OCI-LY3 (cell line): Measurements from ENCODE around the gene PARD3B.

Experiments
- H2AFZ ChIP-seq: fragments of 200-600, 300-600 bp; shearing (Covaris generic); 2 replicates; pipeline ENCODE4 v1.6.0; 2014; ENCODE audit warnings: antibody characterized with exemption, low read depth, low read length
- H3K27ac ChIP-seq: fragments of 200-600, 300-600 bp; sonication (generic); 2 replicates; pipeline ENCODE4 v1.5.1; 2014; ENCODE audit warnings: mild to moderate bottlenecking, low read length, moderate library complexity, mixed read lengths
- H3K27me3 ChIP-seq: fragments of 200-600, 300-600 bp; sonication (generic); 2 replicates; pipeline ENCODE4 v1.6.1; 2014; ENCODE audit warnings: low read depth, low read length, mixed read lengths
- H3K36me3 ChIP-seq: fragments of 200-600, 300-600 bp; sonication (generic); replicated peaks from 2 replicates; pipeline ENCODE3; 2014; ENCODE audit warnings: low read depth, low read length, mixed read lengths
- H3K4me1 ChIP-seq: fragments of 300-600, 200-600 bp; sonication (generic); 2 replicates; pipeline ENCODE4 v1.6.1; 2014; ENCODE audit warnings: low read length, mixed read lengths
- H3K4me2 ChIP-seq: fragments of 200-600, 300-600 bp; sonication (generic); 2 replicates; pipeline ENCODE4 v1.6.1; 2014; ENCODE audit warnings: low read length, mixed read lengths
- H3K4me3 ChIP-seq: fragments of 300-600, 200-600 bp; sonication (generic); 2 replicates; pipeline ENCODE4 v1.5.1; 2014; ENCODE audit warnings: antibody characterized with exemption, mild to moderate bottlenecking, low read length, moderate library complexity
- H3K79me2 ChIP-seq: fragments of 300-600, 200-600 bp; shearing (Covaris generic); 2 replicates; pipeline ENCODE4 v1.6.1; 2014; ENCODE audit warnings: mild to moderate bottlenecking, low read length, mixed read lengths
- H3K9ac ChIP-seq: fragments of 300-600, 200-600 bp; shearing (Covaris generic); 2 replicates; pipeline ENCODE4 v1.6.0; 2014; ENCODE audit warnings: mild to moderate bottlenecking, low read length, moderate library complexity
- H3K9me3 ChIP-seq: fragments of 200-600, 300-600 bp; shearing (Covaris generic); 2 replicates; pipeline ENCODE4 v1.6.1; 2014; ENCODE audit warnings: low read length, mixed read lengths; ENCODE audit not compliant: insufficient read depth
- H4K20me1 ChIP-seq: fragments of 200-600, 300-600 bp; sonication (generic); 2 replicates; pipeline ENCODE4 v1.6.1; 2016; ENCODE audit warnings: low read length, mixed read lengths; ENCODE audit not compliant: insufficient read depth
- CTCF ChIP-seq: fragments of 200-600, 300-600 bp; sonication (generic); IDR thresholded peaks from 2 replicates; pipeline ENCODE4 v1.5.1; 2014; ENCODE audit warnings: antibody characterized with exemption, low read length, low read depth
- EZH2phosphoT487 ChIP-seq: fragments of 200-600 bp; shearing (Covaris generic); IDR thresholded peaks from 2 replicates; pipeline ENCODE4 v1.6.1; 2018; ENCODE audit warnings: antibody characterized with exemption, mixed run types, low read depth

Gene PARD3B

GRCh38 chr2:204799791-204800190 lies 254.5 kb downstream of the PARD3B start:
- no peak for TF ChIP-seq CTCF
- no peak for TF ChIP-seq EZH2phosphoT487
- Histone ChIP-seq H3K4me1 (peaks cover 6% of the 10 kb centered on the region; the same call in 1 of the 2 replicates), H3K9ac (no peak overlapping the region), H3K27me3 (no peaks in the 10 kb centered on the region), H2AFZ (no peak overlapping the region), H3K4me3 (no peak overlapping the region), H3K27ac (no peak overlapping the region), H3K79me2 (no peaks in the 10 kb centered on the region), H4K20me1 (no peaks in the 10 kb centered on the region), H3K4me2 (no peak overlapping the region), H3K9me3 (no peaks in the 10 kb centered on the region), H3K36me3 (no peaks in the 10 kb centered on the region)

- H3K9ac ChIP-seq: no peak overlapping the region
- H3K4me3 ChIP-seq: no peak overlapping the region
- no peaks in the 10 kb centered on the region for H3K27me3 ChIP-seq
- no peaks in the 10 kb centered on the region for H4K20me1 ChIP-seq
- no peaks in the 10 kb centered on the region for H3K36me3 ChIP-seq
- H3K9me3 ChIP-seq: no peaks in the 10 kb centered on the region
- H3K4me2 ChIP-seq: no peak overlapping the region
- no peaks in the 10 kb centered on the region for H3K79me2 ChIP-seq
- no peak overlapping the region for H2AFZ ChIP-seq
- no peaks in the 10 kb centered on the region for H3K4me1 ChIP-seq
- no peak for TF ChIP-seq CTCF
- TF ChIP-seq EZH2phosphoT487: no peak
- H3K27ac ChIP-seq: no peak overlapping the region
These were observed 263.2 kb downstream of the PARD3B start for GRCh38 chr2:204808494-204808893.

- Histone ChIP-seq H3K4me1 (peaks cover 16% of the 10 kb centered on the region), H3K9ac (no peak overlapping the region), H3K36me3 (no peaks in the 10 kb centered on the region), H3K27me3 (no peaks in the 10 kb centered on the region), H3K4me3 (no peak overlapping the region), H3K4me2 (peak overlapping the region; percentile 35), H3K9me3 (no peaks in the 10 kb centered on the region), H4K20me1 (no peaks in the 10 kb centered on the region), H2AFZ (no peak overlapping the region), H3K79me2 (no peaks in the 10 kb centered on the region), H3K27ac (no peak overlapping the region)
- TF ChIP-seq EZH2phosphoT487: no peak
- no peak for TF ChIP-seq CTCF
These were observed 279.6 kb downstream of the PARD3B start for GRCh38 chr2:204824751-204825453.

GRCh38 chr2:204825681-204826080 lies 280.4 kb downstream of the PARD3B start:
- no peak overlapping the region for H3K4me2 ChIP-seq

More at GRCh38 chr2:204825681-204826080, 280.4 kb downstream of the PARD3B start:
- Histone ChIP-seq H3K27me3 (no peaks in the 10 kb centered on the region), H3K36me3 (no peaks in the 10 kb centered on the region), H3K4me3 (no peak overlapping the region), H3K4me1 (peaks cover 16% of the 10 kb centered on the region), H3K27ac (no peak overlapping the region), H3K9me3 (no peaks in the 10 kb centered on the region), H3K9ac (no peak overlapping the region), H3K79me2 (no peaks in the 10 kb centered on the region), H4K20me1 (no peaks in the 10 kb centered on the region), H2AFZ (no peak overlapping the region)
- TF ChIP-seq CTCF (no peak), EZH2phosphoT487 (no peak)
